ENCODE data around the gene HNRNPH2.

The HNRNPH2 gene

GRCh38 chrX:101429934-101430333 lies 21.9 kb downstream of the HNRNPH2 start:
- no peaks in the 10 kb centered on the region for H3K27me3 ChIP-seq (ENCODE audit: control insufficient read depth, insufficient read depth, low read length)
- no peaks in the 10 kb centered on the region for H3K9me3 ChIP-seq (ENCODE audit: control insufficient read depth, low read length)
- H3K9ac ChIP-seq (ENCODE audit: low read length), result no peak overlapping the region
- H3K4me1 ChIP-seq (ENCODE audit: control insufficient read depth, insufficient read depth, low read length), result no peaks in the 10 kb centered on the region
- H3K4me3 ChIP-seq (ENCODE audit: low read length), result no peak overlapping the region
- no peaks in the 10 kb centered on the region for H3K36me3 ChIP-seq (ENCODE audit: control insufficient read depth, insufficient read depth, low read length)

GRCh38 chrX:101430457-101431078 lies 22.5 kb downstream of the HNRNPH2 start:
- Histone ChIP-seq H3K9me3 (ENCODE audit: control insufficient read depth, low read length) (no peaks in the 10 kb centered on the region), H3K27me3 (ENCODE audit: control insufficient read depth, insufficient read depth, low read length) (no peaks in the 10 kb centered on the region), H3K4me1 (ENCODE audit: control insufficient read depth, insufficient read depth, low read length) (no peaks in the 10 kb centered on the region), H3K36me3 (ENCODE audit: control insufficient read depth, insufficient read depth, low read length) (no peaks in the 10 kb centered on the region), H3K9ac (ENCODE audit: low read length) (no peak overlapping the region), H3K4me3 (ENCODE audit: low read length) (no peak overlapping the region)

GRCh38 chrX:101442085-101442484 lies 34.1 kb downstream of the HNRNPH2 start:
- H3K4me1 ChIP-seq (ENCODE audit: control insufficient read depth, insufficient read depth, low read length), result no peaks in the 10 kb centered on the region
- no peaks in the 10 kb centered on the region for H3K27me3 ChIP-seq (ENCODE audit: control insufficient read depth, insufficient read depth, low read length)
- H3K9me3 ChIP-seq (ENCODE audit: control insufficient read depth, low read length), result no peaks in the 10 kb centered on the region
- H3K4me3 ChIP-seq (ENCODE audit: low read length), result no peak overlapping the region
- no peak overlapping the region for H3K9ac ChIP-seq (ENCODE audit: low read length)
- H3K36me3 ChIP-seq (ENCODE audit: control insufficient read depth, insufficient read depth, low read length), result no peaks in the 10 kb centered on the region

- no peaks in the 10 kb centered on the region for H3K4me1 ChIP-seq (ENCODE audit: control insufficient read depth, insufficient read depth, low read length)
- H3K4me3 ChIP-seq (ENCODE audit: low read length), result no peak overlapping the region
- H3K27me3 ChIP-seq (ENCODE audit: control insufficient read depth, insufficient read depth, low read length), result no peaks in the 10 kb centered on the region
- H3K9ac ChIP-seq (ENCODE audit: low read length), result no peak overlapping the region
- H3K36me3 ChIP-seq (ENCODE audit: control insufficient read depth, insufficient read depth, low read length), result no peaks in the 10 kb centered on the region
- H3K9me3 ChIP-seq (ENCODE audit: control insufficient read depth, low read length), result no peaks in the 10 kb centered on the region
Observed at GRCh38 chrX:101449279-101449678, 41.3 kb downstream of the HNRNPH2 start.

GRCh38 chrX:101450085-101450484 lies 42.1 kb downstream of the HNRNPH2 start:
- no peak overlapping the region for H3K9ac ChIP-seq (ENCODE audit: low read length)
- no peaks in the 10 kb centered on the region for H3K36me3 ChIP-seq (ENCODE audit: control insufficient read depth, insufficient read depth, low read length)
- no peak overlapping the region for H3K4me3 ChIP-seq (ENCODE audit: low read length)
- no peaks in the 10 kb centered on the region for H3K4me1 ChIP-seq (ENCODE audit: control insufficient read depth, insufficient read depth, low read length)
- no peaks in the 10 kb centered on the region for H3K9me3 ChIP-seq (ENCODE audit: control insufficient read depth, low read length)
- no peaks in the 10 kb centered on the region for H3K27me3 ChIP-seq (ENCODE audit: control insufficient read depth, insufficient read depth, low read length)

- Histone ChIP-seq H3K9me3 (ENCODE audit: control insufficient read depth, low read length) (no peaks in the 10 kb centered on the region), H3K9ac (ENCODE audit: low read length) (no peak overlapping the region), H3K36me3 (ENCODE audit: control insufficient read depth, insufficient read depth, low read length) (no peaks in the 10 kb centered on the region), H3K27me3 (ENCODE audit: control insufficient read depth, insufficient read depth, low read length) (no peaks in the 10 kb centered on the region), H3K4me1 (ENCODE audit: control insufficient read depth, insufficient read depth, low read length) (no peaks in the 10 kb centered on the region), H3K4me3 (ENCODE audit: low read length) (no peak overlapping the region)
Observed at GRCh38 chrX:101450961-101451360, 42.9 kb downstream of the HNRNPH2 start.

- Histone ChIP-seq H3K4me3 (ENCODE audit: low read length) (no peak overlapping the region), H3K4me1 (ENCODE audit: control insufficient read depth, insufficient read depth, low read length) (no peaks in the 10 kb centered on the region), H3K9ac (ENCODE audit: low read length) (no peak overlapping the region), H3K9me3 (ENCODE audit: control insufficient read depth, low read length) (no peaks in the 10 kb centered on the region), H3K36me3 (ENCODE audit: control insufficient read depth, insufficient read depth, low read length) (no peaks in the 10 kb centered on the region), H3K27me3 (ENCODE audit: control insufficient read depth, insufficient read depth, low read length) (no peaks in the 10 kb centered on the region)
Observed at GRCh38 chrX:101452056-101452455, 44.0 kb downstream of the HNRNPH2 start.

- no peaks in the 10 kb centered on the region for H3K4me1 ChIP-seq (ENCODE audit: control insufficient read depth, insufficient read depth, low read length)
Observed at GRCh38 chrX:101460669-101461068, 52.6 kb downstream of the HNRNPH2 start.

GRCh38 chrX:101462892-101463291 lies 54.9 kb downstream of the HNRNPH2 start:
- Histone ChIP-seq H3K4me3 (ENCODE audit: low read length) (no peak overlapping the region), H3K9me3 (ENCODE audit: control insufficient read depth, low read length) (no peaks in the 10 kb centered on the region), H3K36me3 (ENCODE audit: control insufficient read depth, insufficient read depth, low read length) (no peaks in the 10 kb centered on the region), H3K4me1 (ENCODE audit: control insufficient read depth, insufficient read depth, low read length) (no peaks in the 10 kb centered on the region), H3K27me3 (ENCODE audit: control insufficient read depth, insufficient read depth, low read length) (no peaks in the 10 kb centered on the region), H3K9ac (ENCODE audit: low read length) (no peak overlapping the region)

More at GRCh38 chrX:101460669-101461068, 52.6 kb downstream of the HNRNPH2 start:
- H3K27me3 ChIP-seq (ENCODE audit: control insufficient read depth, insufficient read depth, low read length), result no peaks in the 10 kb centered on the region
- no peaks in the 10 kb centered on the region for H3K36me3 ChIP-seq (ENCODE audit: control insufficient read depth, insufficient read depth, low read length)
- no peak overlapping the region for H3K4me3 ChIP-seq (ENCODE audit: low read length)
- no peak overlapping the region for H3K9ac ChIP-seq (ENCODE audit: low read length)
- H3K9me3 ChIP-seq (ENCODE audit: control insufficient read depth, low read length), result no peaks in the 10 kb centered on the region
